Osteoblast (primary cell): ENCODE results near the gene SLIT3. TPM values are rescaled to one million over a fixed set of nuclear protein-coding genes. Genes with fewer than 3 reads are reported as not detected.

Source experiments
- DNase-seq: peaks from one replicate; pipeline ENCODE4 v3.0.0; 2011; ENCODE audit warnings: low spot score, mixed read lengths; ENCODE audit not compliant: insufficient read length; ENCODE audit errors: missing footprints
- H2AFZ ChIP-seq: 2 replicates; pipeline ENCODE4 v1.6.0; 2011; ENCODE audit warnings: mild to moderate bottlenecking, low read length
- H3K27ac ChIP-seq: 2 replicates; pipeline ENCODE4 v1.5.1; 2011; ENCODE audit warnings: mild to moderate bottlenecking, low read depth, low read length, moderate library complexity
- H3K27me3 ChIP-seq: 2 replicates; pipeline ENCODE4 v1.6.0; 2012; ENCODE audit warnings: mild to moderate bottlenecking, control low read depth, inconsistent platforms, low read length, moderate library complexity; ENCODE audit not compliant: insufficient read depth
- H3K36me3 ChIP-seq: 2 replicates; pipeline ENCODE4 v1.5.1; 2011; ENCODE audit warnings: mild to moderate bottlenecking, low read length, control low read depth, moderate library complexity; ENCODE audit not compliant: insufficient read depth
- H3K4me1 ChIP-seq: 2 replicates; pipeline ENCODE4 v1.5.1; 2011; ENCODE audit warnings: mild to moderate bottlenecking, low read length, control low read depth, moderate library complexity; ENCODE audit not compliant: insufficient read depth
- H3K4me2 ChIP-seq: 2 replicates; pipeline ENCODE4 v1.6.0; 2011; ENCODE audit warnings: mild to moderate bottlenecking, low read length; ENCODE audit not compliant: insufficient read depth
- H3K4me3 ChIP-seq: fragments of 200-600 bp; sonication (generic); 3 replicates; pipeline ENCODE4 v1.5.1; 2012; ENCODE audit warnings: mild to moderate bottlenecking, low read length, inconsistent platforms; ENCODE audit not compliant: insufficient read depth
- H3K79me2 ChIP-seq: 2 replicates; pipeline ENCODE4 v1.6.0; 2012; ENCODE audit warnings: mild to moderate bottlenecking, low read length, control low read depth, inconsistent platforms; ENCODE audit not compliant: insufficient read depth
- H3K9me3 ChIP-seq: 2 replicates; pipeline ENCODE4 v1.5.1; 2011; ENCODE audit warnings: low read depth, low read length, control low read depth
- H4K20me1 ChIP-seq: 2 replicates; pipeline ENCODE4 v1.6.0; 2012; ENCODE audit warnings: mild to moderate bottlenecking, low read length, control low read depth; ENCODE audit not compliant: insufficient read depth
- total RNA-seq: library from RNA; depleted of rRNA; stranded (reverse); fragments of >200 nt; gene quantifications from 2 replicates; pipeline ENCODE4 v1.2.3, GENCODE V29; 2012
- TF ChIP-seq, protein P1 (sequence below): IDR thresholded peaks from 2 replicates; pipeline ENCODE4 v1.5.1; 2011; ENCODE audit warnings: mild to moderate bottlenecking, low read depth, low read length, moderate library complexity; ENCODE audit errors: extremely low read depth

Gene SLIT3
- total RNA-seq, 1 donor, result 37.6 TPM

DNA sequence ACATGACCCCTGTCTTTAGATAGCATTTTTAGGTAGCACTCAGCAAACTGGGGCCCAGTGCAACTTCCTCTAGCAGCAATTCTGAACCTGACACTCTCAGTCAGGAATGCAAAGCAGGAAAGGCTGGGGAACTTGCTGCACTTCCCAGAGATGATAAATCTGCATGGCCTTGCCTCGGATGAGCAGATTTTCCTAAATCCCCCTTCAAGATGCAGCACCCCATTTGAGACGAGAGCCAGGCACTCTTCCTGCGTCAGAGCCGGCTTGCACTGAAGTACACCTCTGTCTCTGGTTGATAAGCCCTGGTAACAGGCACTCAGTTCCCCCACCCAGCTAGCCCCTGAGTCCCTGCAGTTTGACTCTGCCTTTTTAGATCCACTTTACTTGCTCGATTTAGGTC, 425.1 kb downstream of the SLIT3 start:
- Histone ChIP-seq H3K27me3 (no peaks in the 10 kb centered on the region), H3K9me3 (no peaks in the 10 kb centered on the region), H3K4me3 (no peak overlapping the region), H3K4me1 (peaks cover 6% of the 10 kb centered on the region), H2AFZ (no peak overlapping the region), H3K4me2 (no peak overlapping the region), H3K27ac (no peak overlapping the region), H4K20me1 (no peaks in the 10 kb centered on the region), H3K79me2 (no peaks in the 10 kb centered on the region), H3K36me3 (no peaks in the 10 kb centered on the region)
- TF ChIP-seq, protein P1, sequence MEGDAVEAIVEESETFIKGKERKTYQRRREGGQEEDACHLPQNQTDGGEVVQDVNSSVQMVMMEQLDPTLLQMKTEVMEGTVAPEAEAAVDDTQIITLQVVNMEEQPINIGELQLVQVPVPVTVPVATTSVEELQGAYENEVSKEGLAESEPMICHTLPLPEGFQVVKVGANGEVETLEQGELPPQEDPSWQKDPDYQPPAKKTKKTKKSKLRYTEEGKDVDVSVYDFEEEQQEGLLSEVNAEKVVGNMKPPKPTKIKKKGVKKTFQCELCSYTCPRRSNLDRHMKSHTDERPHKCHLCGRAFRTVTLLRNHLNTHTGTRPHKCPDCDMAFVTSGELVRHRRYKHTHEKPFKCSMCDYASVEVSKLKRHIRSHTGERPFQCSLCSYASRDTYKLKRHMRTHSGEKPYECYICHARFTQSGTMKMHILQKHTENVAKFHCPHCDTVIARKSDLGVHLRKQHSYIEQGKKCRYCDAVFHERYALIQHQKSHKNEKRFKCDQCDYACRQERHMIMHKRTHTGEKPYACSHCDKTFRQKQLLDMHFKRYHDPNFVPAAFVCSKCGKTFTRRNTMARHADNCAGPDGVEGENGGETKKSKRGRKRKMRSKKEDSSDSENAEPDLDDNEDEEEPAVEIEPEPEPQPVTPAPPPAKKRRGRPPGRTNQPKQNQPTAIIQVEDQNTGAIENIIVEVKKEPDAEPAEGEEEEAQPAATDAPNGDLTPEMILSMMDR, result no peak
- no peak for DNase-seq

DNA sequence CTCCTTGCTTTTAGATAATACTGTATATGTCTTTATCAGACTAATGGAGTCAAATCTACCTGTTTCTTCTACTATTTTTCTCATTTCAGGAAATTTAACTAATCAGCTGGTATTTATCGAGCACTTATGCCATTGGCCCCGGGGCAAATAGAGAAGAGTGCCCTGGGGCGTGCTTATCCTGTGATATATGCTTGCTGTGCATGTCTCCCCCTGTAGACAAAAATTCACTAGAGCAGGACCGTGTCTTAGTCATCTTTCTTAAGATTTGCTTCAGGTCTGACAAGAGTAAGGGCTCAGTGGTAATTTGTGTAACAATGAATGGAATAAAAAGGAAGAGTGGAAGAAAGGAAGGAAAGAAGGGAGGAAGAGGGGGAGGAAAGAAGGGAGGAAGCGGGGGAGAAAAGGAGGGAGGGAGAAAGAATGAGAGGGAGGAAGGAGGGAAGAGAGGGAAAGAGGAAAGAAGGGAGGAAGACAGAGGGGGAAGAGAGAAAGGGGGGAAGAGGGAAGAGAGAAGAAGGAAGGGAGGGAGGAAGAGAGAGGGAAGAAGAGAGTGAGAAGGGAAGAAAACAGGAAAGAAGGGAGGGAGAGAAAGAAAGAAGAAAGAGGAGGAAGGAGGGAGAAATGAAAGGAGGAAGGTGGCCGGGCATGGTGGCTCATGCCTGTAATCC, 426.1 kb downstream of the SLIT3 start:
- no peak overlapping the region for H3K4me3 ChIP-seq
- H3K4me2 ChIP-seq, result no peak overlapping the region
- no peaks in the 10 kb centered on the region for H3K27me3 ChIP-seq
- DNase-seq, result no peak
- H3K36me3 ChIP-seq, result no peaks in the 10 kb centered on the region
- H3K79me2 ChIP-seq, result no peaks in the 10 kb centered on the region
- no peak overlapping the region for H3K27ac ChIP-seq
- H3K9me3 ChIP-seq, result no peaks in the 10 kb centered on the region
- H4K20me1 ChIP-seq, result no peaks in the 10 kb centered on the region
- TF ChIP-seq, protein P1, result peak; percentile 48
- peaks cover 4% of the 10 kb centered on the region for H3K4me1 ChIP-seq
- no peak overlapping the region for H2AFZ ChIP-seq

DNA sequence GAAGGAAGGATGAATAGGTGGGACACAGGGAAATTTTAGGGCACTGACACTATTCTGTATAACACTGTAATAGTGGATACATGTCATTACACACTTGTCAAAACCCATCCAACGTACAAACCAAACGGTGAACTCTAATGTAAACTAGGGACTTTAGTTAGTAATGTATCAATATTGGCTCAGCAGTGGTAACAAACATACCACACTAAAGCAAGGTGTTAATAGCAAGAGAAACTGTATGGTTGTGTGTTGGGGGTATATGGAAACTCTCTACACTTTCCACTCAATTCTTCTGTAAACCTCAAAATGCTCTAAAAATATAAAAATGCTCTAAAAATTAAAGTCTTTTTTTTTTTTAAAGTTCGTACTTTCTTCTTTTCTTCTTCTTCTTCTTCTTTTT, 428.7 kb downstream of the SLIT3 start:
- H3K4me3 ChIP-seq, result no peak overlapping the region
- no peaks in the 10 kb centered on the region for H3K79me2 ChIP-seq
- TF ChIP-seq, protein P1, result no peak
- H3K4me2 ChIP-seq, result no peak overlapping the region
- H3K36me3 ChIP-seq, result no peaks in the 10 kb centered on the region
- H2AFZ ChIP-seq, result no peak overlapping the region
- no peaks in the 10 kb centered on the region for H3K9me3 ChIP-seq
- H3K27me3 ChIP-seq, result no peaks in the 10 kb centered on the region
- H3K4me1 ChIP-seq, result no peaks in the 10 kb centered on the region
- no peak for DNase-seq
- no peak overlapping the region for H3K27ac ChIP-seq
- no peaks in the 10 kb centered on the region for H4K20me1 ChIP-seq

DNA sequence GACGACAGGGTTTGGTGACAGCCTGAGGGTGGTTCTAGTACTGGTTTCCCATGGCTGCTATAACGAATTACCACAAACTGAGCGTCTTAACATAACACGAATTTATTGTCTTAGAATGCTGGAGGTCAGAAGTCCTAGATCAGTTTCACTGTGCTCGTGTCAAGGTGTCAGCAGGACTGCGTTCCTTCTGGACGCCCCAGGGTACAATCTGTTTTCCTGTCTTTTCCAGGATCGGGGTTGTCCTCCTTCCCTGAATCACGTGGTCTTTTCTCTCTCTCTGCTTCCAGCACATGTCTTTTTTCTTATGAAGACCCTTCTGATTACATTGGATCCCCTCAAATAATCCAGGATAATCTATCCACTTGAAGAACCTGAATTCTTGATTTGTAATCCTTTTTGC, 430.0 kb downstream of the SLIT3 start:
- H3K27ac ChIP-seq, result no peak overlapping the region
- no peak overlapping the region for H3K4me2 ChIP-seq
- no peaks in the 10 kb centered on the region for H3K79me2 ChIP-seq
- TF ChIP-seq, protein P1, result no peak
- no peaks in the 10 kb centered on the region for H3K4me1 ChIP-seq
- no peaks in the 10 kb centered on the region for H3K9me3 ChIP-seq
- H3K36me3 ChIP-seq, result no peaks in the 10 kb centered on the region
- H2AFZ ChIP-seq, result no peak overlapping the region
- no peak overlapping the region for H3K4me3 ChIP-seq
- H3K27me3 ChIP-seq, result no peaks in the 10 kb centered on the region
- DNase-seq, result no peak
- no peaks in the 10 kb centered on the region for H4K20me1 ChIP-seq
